NCI-H187 treated with DMSO at 0.1 percent for 48 hours (cell line): Measurements from ENCODE around the gene KCNH6.

Experiments
- DNase-seq: peaks from one replicate; lab custom pipeline; 2025; lab: John Stamatoyannopoulos, UW

Gene KCNH6, protein sequence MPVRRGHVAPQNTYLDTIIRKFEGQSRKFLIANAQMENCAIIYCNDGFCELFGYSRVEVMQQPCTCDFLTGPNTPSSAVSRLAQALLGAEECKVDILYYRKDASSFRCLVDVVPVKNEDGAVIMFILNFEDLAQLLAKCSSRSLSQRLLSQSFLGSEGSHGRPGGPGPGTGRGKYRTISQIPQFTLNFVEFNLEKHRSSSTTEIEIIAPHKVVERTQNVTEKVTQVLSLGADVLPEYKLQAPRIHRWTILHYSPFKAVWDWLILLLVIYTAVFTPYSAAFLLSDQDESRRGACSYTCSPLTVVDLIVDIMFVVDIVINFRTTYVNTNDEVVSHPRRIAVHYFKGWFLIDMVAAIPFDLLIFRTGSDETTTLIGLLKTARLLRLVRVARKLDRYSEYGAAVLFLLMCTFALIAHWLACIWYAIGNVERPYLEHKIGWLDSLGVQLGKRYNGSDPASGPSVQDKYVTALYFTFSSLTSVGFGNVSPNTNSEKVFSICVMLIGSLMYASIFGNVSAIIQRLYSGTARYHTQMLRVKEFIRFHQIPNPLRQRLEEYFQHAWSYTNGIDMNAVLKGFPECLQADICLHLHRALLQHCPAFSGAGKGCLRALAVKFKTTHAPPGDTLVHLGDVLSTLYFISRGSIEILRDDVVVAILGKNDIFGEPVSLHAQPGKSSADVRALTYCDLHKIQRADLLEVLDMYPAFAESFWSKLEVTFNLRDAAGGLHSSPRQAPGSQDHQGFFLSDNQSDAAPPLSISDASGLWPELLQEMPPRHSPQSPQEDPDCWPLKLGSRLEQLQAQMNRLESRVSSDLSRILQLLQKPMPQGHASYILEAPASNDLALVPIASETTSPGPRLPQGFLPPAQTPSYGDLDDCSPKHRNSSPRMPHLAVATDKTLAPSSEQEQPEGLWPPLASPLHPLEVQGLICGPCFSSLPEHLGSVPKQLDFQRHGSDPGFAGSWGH

DNA sequence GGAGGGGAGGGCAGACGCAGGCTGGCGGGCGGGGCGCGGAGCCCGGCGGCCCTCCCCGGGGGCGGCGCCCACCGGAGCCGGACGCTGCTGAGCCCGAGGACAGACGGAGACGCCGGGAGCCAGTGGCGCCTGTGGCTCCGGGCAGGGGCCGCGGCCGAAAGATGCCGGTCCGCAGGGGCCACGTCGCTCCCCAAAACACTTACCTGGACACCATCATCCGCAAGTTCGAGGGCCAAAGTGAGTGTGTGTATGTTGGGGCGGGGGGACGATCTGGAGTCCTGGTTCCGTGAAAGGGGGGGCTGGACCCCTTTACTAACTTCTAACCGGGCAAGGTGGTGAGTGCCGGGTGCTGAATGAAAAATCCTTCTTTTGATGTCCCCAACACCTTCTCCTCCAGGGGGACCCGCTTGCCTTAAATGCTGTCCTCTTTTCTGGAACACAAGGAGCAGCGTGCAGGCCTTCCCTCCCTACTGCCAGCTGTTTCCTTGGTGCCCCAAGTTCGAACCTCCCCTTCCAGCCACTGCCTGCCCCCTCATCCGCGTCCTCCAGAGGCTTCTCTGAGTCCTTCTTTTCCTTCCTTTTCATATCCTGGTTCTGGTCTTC is at the start of gene KCNH6:
Gene KCNH6, plus strand, starts transcription at position 106 of the 603 bp plus-strand sequence. Its CDS starts 56 bp downstream, at position 162.
- no peak for DNase-seq

DNA sequence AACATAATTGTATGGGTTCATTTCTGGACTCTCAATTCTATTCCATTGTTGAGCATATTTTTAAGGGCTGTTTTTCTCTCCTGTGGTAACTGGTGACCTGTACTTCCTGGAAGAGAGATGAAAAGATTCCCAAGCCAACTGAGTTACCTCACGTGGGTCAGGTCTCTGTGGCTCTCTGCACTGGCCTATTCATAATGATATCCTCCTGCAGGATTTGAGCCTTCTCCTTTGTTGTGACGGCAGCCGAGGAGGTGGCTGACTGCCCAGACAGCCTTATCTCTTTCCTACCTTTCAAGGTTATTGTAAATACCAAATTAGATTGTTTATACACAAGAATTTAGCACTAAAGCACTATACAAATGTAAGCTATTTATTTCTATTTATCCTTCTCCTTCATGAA is 49.0 kb upstream of the KCNH6 start:
- no peak for DNase-seq

DNA sequence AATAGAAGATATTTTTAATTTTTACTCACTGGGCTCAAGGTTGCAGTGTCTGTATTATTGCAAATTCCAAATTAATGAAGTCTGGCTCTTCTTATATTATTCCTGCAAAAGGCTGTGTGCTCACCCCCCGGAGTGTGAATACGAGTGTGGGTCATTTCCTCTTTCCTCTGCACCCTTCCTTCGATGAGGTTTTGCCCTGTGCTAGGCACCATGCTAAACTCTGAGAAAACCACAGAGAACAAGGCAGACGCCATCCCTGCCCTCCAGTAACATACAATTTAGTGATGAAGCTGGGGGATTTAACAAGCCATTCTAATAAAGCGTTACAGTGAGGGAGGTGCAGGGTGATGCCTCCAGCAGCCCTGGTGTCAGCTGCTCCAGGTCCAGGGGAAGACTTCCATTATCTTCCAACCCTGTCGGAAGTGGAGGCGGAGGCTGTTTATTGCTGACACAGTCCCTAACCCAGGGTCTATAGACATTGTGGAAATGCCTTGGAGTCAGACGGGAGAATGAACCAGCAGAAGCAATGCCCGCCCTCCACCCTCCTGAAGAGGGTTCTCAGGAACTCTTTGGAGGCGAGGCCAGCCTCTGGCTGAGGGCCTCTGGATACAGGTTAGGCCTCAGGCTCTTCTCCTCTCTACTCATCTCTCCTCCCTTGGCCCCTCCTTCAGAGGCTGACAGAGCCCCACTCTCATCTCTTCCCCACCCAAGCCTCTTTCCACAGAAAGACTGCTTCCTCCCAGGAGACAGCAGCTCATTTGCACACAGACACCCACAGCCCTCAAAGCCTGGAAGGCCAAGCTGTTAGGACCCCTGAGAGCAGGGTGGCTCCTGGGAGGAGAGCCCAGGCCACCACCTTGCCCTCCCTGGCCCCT is 48.3 kb upstream of the KCNH6 start:
- no peak for DNase-seq

DNA sequence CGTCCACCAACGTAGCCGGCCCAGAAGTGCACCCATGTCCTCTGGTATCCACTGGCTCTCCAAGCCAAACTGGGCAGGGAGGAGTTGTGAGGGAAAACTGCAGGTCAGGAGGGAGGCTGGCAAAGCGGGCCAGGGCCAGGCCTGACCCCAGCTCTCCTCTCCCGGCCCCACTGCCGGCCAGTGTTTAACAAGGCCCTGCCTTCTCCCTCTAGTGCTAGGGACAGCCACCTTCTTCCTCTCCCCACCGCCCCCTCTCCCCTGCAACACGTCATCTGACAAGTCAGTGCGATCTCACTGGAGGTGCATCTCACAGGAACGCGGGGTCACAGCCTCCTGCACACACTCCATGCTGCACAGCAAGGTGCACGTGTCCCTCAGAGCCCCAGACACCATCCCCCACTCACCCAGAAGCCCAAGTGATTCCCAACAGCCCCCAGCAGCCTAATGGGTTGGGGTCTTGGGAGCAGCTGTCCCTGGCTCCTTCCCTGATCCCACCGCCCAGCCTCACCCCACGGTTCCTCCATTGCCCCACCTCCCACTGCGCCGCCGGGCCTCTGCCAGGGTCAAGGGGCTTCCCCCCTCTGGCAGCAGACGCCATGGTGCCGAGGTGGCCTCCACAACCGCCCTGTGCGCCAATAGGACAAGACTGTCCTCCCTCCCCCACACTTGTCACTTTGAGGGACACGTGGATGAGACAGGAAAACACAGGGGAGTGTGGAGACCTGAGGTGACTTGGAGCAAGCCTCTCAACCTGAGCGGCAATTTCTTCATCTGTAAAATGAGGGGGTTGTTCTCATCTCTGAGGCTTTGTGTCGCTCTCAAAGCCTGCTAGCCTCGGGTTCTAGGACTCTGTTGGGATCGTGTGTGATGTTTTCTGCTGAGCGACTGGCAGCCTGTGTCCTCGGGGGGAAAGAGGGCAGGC is 47.4 kb upstream of the KCNH6 start:
- DNase-seq: no peak

DNA sequence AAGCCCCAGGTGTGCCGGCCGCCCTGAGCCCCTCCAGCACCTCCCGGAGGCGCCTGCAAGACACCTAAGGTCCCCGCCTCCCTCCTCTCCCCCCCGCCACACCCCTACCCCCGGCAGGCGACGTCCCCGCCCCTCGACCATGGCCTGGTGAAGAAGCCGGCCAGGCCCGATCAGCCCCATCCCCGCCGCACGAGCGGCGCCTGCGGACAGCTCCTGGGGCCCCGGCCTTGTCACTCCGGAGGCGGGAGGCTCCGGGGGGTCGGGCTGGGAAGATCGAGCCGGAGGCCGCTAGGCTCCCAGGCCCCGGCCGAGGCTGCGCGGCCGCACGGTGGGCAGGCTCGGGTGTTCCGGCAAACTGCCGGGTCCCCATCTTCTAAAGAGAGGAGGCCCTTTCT is 46.7 kb upstream of the KCNH6 start:
- no peak for DNase-seq

DNA sequence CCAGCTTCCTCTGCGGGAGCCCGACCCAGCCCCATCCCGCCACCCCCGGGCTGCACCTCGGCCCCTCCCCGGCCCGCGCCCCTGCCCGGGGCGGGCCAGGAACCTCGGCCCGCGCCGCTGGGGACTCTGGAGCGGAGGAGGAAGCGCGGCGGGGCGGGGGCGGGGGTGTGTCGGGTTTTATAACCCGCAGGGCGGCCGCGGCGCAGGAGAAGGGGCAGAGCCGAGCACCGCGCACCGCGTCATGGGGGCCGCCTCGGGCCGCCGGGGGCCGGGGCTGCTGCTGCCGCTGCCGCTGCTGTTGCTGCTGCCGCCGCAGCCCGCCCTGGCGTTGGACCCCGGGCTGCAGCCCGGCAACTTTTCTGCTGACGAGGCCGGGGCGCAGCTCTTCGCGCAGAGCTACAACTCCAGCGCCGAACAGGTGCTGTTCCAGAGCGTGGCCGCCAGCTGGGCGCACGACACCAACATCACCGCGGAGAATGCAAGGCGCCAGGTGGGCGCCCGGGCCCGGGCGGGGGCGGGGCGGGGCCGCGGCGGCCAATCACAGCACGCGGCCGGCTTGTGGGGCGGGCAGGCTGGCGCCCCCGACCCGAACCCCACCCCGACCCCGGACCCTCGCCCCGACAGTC is 46.2 kb upstream of the KCNH6 start, which contains the start of gene ACE:
Gene ACE, plus strand, starts transcription at position 208 of the 626 bp plus-strand sequence. Its CDS starts 34 bp downstream, at position 242.
- DNase-seq: no peak

DNA sequence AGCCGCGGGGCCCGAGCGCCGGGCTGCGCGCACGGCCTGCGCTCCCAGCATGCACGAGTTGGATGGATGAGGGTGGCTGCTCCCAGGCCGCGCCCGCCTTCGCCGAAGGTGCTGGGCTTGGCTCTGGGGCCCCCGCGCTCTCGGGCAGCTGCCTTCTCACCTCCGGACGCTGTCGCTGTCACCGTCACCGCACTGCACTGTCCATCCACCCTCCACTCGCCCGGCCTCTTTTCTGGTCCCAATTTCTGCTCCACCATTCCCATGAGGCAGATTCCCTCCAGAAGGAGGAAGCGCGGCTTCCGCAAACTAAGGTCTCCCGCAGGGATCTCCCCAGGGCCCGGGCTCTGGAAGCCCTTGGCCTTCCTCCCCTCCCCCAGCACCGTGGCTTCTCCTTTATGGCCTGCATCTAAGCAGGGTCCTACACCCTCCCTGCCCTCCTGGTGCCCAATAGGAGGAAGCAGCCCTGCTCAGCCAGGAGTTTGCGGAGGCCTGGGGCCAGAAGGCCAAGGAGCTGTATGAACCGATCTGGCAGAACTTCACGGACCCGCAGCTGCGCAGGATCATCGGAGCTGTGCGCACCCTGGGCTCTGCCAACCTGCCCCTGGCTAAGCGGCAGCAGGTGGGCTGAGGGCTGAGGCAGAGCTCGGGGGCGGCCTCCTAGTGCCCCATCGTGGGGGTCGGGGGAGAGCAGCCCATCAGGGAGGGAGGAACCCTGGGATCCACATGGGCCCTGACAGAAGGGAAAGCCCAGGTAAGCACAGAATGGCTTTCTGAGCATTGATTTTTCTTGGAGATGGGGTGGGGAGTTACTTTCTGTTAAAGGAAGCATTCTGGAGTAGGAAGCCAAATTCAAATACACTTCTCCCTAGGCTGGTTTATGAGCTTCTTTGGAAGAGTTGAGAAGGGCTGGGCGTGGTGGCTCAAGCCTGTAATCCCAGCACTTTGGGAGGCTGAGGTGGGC is 45.4 kb upstream of the KCNH6 start:
- no peak for DNase-seq

DNA sequence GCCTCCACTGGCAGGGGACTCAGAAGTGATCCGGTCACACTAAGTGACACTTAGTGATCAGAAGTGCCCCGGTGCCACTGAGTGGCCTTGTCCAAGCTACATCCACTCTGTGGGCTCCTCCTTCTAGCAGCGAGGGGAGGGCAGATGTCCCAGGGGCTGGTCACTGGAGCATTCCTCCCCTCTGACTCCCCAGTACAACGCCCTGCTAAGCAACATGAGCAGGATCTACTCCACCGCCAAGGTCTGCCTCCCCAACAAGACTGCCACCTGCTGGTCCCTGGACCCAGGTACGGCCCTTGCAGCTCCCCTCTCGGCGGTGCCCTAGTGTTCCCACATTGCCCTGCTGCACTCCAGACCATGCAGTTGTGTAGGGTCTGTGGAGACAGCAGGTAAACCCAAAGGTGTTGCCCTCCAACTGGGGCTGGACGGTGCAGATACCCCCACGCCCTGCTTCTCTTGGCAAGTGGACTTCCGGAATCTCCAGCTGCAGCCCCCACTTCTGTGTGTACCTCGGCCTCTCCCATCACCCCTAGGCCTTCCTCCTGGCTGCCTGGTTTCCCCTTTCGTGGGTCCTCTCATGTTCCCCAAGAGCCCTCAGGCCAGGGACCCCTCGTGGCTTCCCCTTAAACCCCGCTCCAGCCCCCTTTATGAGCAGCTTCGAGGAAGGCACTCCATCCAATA is 44.2 kb upstream of the KCNH6 start:
- DNase-seq: peak; percentile 33

DNA sequence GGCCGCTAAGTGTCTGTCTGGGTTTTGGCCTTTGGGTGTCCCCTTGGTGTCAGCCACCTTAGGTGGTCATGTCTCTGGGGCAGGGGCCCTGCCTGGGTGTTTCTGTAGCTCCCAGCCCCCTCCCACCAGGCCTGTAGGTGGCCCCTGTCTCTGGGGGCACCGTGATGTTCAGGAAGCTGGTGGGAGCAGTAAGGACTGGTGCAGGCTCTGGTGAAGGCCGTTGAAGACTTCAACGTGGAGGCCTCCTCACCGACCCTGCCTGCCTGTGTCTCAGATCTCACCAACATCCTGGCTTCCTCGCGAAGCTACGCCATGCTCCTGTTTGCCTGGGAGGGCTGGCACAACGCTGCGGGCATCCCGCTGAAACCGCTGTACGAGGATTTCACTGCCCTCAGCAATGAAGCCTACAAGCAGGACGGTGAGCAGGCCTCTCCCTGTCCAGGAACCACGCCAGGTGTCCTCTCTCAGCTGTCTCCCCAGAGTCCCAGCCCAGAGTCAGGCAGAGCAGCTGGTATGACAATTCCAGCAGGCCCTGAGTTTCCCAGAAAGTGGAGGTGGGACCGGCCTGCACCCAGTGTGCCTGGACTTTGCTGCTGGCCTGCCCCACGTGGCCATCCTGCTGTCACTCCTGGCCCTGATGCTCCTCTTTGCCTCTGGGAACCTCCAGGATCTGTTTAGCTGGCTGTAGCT is 43.5 kb upstream of the KCNH6 start:
- DNase-seq: no peak

DNA sequence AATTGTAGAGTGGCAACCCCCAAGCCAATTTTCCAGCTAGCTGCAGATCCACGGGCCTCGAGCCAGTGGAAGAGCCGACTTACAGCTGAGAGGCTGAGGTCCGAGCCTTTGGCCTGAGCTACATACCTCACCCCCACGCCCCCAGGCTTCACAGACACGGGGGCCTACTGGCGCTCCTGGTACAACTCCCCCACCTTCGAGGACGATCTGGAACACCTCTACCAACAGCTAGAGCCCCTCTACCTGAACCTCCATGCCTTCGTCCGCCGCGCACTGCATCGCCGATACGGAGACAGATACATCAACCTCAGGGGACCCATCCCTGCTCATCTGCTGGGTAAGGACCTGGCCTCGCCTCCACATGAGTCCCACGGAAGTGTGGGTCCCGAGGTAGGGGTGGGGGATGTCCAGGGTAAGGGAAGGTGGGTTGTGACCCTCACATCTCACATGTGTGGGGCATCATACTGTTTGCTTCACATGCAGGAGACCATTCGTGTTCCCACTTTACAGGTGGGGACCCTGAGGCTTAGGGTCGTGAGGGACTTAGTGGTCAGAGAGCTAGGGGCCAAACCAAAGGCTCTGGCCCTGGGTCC is 42.9 kb upstream of the KCNH6 start:
- DNase-seq: no peak

DNA sequence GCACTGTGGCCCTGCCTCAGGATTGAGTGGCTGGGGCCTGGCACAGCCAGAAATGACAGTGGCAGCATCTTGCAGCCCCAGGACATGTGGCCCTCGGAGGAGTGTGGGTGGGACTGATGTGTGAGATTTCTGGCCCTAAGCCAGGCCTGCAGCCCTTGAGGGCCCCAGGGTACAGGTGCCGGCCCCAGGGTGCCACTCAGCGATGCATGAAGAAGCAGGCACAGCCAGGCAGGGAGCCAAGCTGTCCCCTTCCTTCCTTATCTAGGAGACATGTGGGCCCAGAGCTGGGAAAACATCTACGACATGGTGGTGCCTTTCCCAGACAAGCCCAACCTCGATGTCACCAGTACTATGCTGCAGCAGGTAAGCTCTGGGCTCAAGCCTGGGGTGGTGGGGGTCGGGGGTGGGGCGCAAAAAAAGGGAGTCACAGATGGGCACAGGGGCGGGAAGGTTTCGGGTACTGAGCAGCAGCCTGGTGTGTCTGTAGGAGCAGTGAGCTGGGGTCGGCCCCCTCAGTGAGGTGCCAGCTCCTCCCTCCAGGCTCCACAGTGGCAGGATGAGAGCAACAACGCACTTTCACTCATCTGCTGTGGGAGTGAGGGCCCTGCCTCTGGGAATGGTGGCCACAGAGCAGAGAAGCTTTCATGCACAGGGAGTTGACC is 42.2 kb upstream of the KCNH6 start:
- DNase-seq: peak; percentile 42

DNA sequence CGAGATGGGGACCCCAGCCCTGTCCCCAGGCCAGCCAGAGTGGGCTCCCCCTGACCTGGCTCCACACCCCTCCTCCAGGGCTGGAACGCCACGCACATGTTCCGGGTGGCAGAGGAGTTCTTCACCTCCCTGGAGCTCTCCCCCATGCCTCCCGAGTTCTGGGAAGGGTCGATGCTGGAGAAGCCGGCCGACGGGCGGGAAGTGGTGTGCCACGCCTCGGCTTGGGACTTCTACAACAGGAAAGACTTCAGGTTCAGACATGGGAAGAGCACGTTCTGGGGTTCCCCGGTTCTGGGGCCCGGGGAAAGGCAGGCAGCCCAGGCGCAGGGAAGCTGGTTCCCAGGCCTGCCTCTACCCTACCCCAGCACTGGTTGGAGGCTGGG is 41.7 kb upstream of the KCNH6 start:
- DNase-seq: no peak

DNA sequence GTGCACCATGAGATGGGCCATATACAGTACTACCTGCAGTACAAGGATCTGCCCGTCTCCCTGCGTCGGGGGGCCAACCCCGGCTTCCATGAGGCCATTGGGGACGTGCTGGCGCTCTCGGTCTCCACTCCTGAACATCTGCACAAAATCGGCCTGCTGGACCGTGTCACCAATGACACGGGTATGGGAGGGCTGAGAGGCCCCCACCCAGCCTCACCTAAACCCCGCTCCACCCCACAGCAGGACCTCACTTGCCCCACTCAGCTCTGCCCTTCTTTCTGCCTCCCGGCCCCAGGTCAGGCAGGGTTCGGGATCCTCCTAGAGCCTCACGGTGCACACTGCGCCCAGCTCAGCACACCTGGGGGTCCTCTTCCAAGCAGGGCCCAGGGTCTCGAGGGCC is 40.6 kb upstream of the KCNH6 start:
- DNase-seq: no peak

DNA sequence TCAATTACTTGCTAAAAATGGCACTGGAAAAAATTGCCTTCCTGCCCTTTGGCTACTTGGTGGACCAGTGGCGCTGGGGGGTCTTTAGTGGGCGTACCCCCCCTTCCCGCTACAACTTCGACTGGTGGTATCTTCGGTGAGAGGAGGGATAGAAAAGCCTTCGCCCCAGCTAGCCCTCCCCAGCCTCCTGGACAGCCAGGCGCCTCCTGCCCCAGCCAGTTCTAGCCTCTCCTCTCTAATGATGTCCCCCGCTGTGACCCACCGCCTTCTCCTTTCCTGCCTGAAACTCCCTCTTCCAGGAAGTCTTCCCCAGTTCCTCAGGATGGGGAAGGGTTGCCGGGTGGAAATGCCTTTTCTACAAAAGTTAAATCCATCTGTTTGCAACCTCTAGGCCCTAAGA is 40.1 kb upstream of the KCNH6 start:
- no peak for DNase-seq

DNA sequence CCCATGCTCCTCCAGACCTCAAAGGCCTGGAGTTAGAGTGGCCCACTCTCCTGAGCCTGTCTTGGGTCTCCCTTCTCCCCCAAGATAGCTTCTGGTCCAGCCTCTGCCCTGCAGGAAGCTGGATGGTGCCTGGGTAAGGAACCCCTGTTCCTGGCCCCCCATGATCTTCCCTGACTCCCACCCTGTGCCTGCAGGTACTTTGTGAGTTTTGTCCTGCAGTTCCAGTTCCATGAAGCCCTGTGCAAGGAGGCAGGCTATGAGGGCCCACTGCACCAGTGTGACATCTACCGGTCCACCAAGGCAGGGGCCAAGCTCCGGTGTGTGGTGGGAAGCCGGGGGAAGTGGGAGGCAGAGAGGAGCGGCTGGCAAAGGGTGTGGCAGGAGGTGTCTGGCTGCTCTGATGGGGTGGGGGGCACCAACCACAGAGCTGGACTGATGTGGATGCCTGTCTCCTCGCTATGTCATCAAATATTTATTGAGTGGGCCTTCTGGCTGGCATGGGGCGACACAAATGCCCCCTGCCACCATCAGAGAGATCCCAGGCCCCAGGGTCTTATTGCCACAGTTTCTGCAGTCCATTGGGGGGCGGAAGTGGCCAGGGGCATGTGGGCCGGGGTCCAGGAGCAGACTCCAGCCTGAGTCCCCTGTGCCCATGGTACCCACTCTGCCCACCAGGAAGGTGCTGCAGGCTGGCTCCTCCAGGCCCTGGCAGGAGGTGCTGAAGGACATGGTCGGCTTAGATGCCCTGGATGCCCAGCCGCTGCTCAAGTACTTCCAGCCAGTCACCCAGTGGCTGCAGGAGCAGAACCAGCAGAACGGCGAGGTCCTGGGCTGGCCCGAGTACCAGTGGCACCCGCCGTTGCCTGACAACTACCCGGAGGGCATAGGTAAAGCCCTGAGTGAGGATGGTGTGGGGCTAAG is 39.2 kb upstream of the KCNH6 start:
- DNase-seq: no peak
